HG03108 (cell line): ENCODE data around the gene TTC7B.
"Not testable (repeated sequence)": the region's sequence is repeated elsewhere in the genome, so short reads cannot be mapped to it uniquely, and the experiment has no call there.

ENCODE experiments used
- ATAC-seq: cut with Tn5 transposase; IDR thresholded peaks from one replicate; pipeline ENCODE4 v1.9.1; 2021; ENCODE audit warnings: moderate library complexity; ENCODE audit not compliant: unreplicated experiment

Gene TTC7B, protein sequence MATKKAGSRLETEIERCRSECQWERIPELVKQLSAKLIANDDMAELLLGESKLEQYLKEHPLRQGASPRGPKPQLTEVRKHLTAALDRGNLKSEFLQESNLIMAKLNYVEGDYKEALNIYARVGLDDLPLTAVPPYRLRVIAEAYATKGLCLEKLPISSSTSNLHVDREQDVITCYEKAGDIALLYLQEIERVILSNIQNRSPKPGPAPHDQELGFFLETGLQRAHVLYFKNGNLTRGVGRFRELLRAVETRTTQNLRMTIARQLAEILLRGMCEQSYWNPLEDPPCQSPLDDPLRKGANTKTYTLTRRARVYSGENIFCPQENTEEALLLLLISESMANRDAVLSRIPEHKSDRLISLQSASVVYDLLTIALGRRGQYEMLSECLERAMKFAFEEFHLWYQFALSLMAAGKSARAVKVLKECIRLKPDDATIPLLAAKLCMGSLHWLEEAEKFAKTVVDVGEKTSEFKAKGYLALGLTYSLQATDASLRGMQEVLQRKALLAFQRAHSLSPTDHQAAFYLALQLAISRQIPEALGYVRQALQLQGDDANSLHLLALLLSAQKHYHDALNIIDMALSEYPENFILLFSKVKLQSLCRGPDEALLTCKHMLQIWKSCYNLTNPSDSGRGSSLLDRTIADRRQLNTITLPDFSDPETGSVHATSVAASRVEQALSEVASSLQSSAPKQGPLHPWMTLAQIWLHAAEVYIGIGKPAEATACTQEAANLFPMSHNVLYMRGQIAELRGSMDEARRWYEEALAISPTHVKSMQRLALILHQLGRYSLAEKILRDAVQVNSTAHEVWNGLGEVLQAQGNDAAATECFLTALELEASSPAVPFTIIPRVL

GRCh38 chr14:90815822-90816662, at the start of gene TTC7B:
Gene TTC7B (minus strand): TSS chr14:90816430. CDS start chr14:90816295, 135 bp downstream.
- ATAC-seq: peak; percentile 68

GRCh38 chr14:90864741-90865140, 48.5 kb upstream of the TTC7B start:
- no peak for ATAC-seq

- no peak for ATAC-seq
These were observed 42.3 kb upstream of the TTC7B start for GRCh38 chr14:90858511-90858910.

DNA sequence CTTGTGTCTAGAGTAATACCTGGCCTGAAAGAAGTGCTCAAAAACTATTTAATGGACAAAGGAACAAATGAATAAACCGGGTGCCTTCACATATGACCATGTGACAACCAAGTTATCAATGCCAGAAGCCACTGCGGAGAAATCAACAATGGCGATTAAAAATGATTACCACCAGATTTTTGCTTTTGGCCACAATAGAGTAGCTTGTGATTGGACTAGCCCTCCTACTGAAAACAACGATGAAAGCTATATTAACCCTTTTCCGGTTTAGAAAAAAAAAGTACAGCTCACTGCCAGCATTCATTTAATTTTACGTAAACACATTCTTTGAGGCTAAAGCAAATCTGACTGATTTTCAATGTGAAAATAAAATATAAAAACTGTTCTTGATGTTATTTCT, 41.6 kb upstream of the TTC7B start:
- ATAC-seq: no peak

- not testable (repeated sequence) for ATAC-seq
These were observed 39.9 kb upstream of the TTC7B start for GRCh38 chr14:90856115-90856514.

DNA sequence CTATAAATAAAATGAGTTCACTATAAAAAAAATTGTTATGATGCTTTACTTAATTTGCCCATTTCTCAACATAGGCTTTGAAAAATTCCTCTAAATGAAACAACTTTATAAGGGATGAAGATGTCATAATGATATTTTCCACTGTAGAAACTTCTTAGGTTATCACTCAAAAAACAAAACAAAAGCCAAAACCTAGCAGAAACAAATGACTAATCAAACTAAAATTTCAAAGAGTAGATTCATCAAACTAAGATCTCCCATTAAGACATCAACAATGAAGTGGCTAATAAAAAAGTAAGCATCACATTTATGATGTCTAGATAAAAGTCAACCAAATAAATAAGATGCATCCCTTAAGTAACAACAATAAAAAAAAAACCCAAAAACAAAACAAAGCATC, 36.9 kb upstream of the TTC7B start:
- no peak for ATAC-seq

GRCh38 chr14:90851327-90852036, 35.3 kb upstream of the TTC7B start:
- no peak for ATAC-seq

DNA sequence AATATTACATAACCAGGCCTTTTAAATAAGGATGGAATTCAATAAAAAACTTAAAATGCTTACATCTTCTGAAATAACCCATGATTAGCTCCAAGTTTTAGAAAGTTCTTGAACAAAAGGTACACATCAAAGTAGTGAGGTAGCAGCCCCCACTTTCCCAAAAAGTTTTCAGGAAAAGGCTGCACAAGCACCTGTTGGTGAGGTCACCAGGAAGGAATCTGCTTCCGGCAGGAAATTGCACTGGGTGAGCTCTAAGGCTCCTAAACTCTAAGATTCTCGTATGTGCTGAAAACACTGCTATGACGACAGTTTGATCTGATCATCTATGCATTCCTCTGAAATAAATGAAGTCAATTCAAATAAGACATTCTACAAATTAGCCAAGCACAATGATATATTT, 34.3 kb upstream of the TTC7B start:
- no peak for ATAC-seq

- no peak for ATAC-seq
These were observed 33.7 kb upstream of the TTC7B start for GRCh38 chr14:90849787-90850444.

GRCh38 chr14:90848944-90849731, 32.9 kb upstream of the TTC7B start:
- no peak for ATAC-seq

DNA sequence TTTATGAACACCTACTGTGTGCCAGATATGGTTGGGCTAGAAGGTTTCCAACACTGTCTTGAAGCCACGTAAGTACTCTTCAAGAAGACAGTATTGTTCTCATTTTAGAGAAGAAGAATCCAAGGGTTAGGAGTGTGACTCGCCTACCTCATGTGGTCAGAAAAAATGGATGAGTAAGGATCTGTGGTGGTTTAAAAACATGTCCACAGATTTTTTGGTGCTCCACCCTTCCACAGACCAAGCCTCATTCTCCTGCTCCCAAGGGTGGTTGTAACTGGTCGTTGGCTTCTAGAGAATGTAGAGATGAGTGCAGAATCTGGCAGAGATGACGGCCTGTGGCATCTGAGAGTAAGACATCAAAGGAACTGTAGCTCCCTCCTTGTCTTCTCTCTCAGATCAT, 30.3 kb upstream of the TTC7B start:
- ATAC-seq: no peak

DNA sequence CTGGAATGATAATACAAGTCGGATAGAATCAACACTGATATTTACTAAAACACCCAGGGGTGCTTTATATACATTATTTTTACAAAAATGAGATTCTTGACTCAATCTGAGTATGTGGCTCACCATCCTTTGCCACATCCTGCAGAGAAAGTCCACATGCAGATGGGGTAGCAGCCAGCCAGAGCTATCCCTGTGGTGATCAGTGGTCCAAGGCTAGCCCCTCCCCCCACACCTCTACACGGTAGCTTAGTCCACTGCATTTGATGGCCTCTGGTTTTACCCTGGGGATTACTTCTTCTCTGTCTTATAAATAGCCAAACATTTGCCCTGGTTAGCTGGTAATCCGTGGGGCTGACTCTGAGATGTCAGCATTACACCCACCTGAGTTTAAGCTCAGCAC, 28.1 kb upstream of the TTC7B start:
- ATAC-seq: no peak

DNA sequence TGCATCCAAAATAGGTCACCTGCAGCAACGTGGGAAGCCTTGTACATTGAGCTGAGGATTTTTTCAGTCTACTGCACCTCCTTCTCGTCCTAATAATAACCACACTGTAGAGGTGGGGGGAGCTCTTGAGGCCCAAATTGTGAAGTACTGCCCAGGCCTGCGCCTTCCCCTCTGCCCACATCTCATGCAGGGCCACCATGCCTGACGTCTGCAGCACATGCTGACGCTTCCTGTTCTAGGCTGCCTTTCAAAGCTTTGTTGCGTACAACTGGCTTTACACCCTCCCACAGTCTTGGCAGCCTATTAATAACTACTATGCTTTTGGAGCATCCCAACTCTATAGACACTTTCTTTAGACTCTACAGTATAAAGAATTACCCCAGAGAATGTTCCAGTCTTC, 26.5 kb upstream of the TTC7B start:
- no peak for ATAC-seq

DNA sequence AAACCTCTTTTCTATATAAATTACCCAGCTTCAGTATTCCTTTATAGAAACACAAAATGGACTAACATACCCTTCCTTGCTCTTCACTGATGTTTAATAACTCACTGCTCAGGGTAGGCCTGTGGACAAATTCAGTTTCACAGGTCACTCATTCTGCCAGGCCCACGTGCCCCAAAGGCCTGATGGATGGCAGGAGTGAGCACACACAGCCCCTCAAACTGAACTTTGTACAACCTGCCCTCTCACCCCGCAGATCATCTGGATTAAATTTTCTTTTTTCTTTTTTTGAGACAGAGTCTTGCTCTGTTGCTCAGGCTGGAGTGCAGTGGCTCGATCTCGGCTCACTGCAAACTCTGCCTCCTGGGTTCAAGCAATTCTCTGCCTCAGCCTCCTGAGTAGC, 24.4 kb upstream of the TTC7B start:
- not testable (repeated sequence) for ATAC-seq

- no peak for ATAC-seq
These were observed 23.6 kb upstream of the TTC7B start for GRCh38 chr14:90839889-90840266.

DNA sequence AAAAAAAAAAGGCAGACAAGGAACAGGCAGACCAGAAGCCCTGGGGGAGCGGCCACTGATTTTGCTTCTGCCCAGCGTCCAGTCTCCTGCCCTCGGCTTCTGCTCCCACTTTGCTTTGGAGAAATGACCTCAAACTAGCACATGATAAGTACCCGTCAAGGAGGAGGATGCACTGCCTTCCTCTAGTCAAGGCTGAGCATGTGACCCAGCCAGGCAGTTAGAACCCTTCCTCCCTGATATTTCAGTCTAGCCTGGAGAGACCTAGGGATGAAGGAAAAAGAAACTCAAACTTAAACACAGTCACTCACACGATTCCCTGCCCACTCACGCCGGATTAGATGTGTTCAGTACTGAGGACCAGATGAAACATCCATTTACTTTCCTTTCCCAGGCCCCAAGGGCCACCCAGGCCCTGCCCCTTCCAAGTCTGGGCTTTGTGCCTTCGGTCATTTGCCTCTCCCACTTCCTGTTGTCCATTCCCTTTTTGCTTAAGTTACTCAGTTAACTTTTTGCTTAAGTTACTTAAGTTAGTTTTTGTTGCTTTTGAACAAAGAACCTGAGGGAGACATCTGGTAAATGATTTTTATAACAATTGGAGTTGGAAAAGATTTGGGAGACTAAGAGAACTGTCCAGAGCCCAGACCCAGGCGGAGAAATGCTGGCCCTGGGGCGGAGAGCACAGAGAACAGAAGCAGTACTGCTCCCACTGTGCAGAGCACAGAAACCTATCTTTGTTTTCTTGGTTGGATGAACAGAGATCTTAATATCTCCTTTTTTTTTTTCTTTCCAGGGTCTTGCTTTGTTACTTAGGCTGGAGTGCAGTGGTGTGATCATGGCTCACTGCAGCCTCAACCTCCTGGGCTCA, 23.0 kb upstream of the TTC7B start:
- ATAC-seq: no peak

DNA sequence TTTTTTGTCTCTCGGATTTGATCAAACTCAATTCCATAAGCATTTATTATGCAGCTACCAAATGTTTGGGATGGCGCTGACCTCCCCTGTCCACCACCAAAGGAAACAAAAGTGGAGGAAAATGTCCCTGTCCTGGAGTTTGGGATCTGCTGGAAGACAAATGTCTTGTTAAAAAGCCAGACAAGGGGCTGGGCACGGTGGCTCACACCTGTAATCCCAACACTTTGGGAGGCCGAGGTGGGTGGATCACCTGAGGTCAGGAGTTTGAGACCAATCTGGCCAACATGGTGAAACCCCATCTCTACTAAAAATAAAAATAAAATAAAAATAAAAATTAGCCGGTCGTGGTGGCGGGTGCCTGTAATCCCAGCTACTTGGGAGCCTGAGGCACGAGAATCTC, 22.3 kb upstream of the TTC7B start:
- not testable (repeated sequence) for ATAC-seq

DNA sequence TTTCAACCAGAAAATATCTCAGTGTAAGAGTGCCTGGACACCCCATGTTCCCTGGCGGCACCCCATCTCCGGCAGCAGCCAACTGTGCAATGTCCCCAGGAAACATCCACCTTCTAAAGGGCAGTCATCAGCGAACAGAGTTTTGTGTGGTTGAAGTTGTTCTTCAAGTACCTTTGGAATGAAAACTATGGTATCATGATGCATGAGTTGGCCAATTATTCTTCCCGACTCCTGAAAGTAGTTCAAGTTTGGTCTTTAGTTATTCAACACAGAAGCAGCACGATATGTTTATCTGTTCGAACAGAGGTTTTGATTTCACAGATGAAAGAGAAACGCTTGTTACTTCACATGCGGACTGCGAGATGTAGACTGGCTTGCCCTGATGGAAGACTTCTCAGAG, 21.1 kb upstream of the TTC7B start:
- no peak for ATAC-seq
